HUES48 (cell line): ENCODE results near the gene STX3.
"Not testable (repeated sequence)": the region's sequence is repeated elsewhere in the genome, so short reads cannot be mapped to it uniquely, and the experiment has no call there.

Source experiments
- H3K27ac ChIP-seq: one replicate; pipeline ENCODE4 v1.7.0; 2013; ENCODE audit warnings: low read depth, low read length, inconsistent platforms
- H3K27me3 ChIP-seq: 2 replicates; pipeline ENCODE4 v1.6.1; 2013; ENCODE audit warnings: mild to moderate bottlenecking, low read length; ENCODE audit not compliant: control insufficient read depth, insufficient read depth
- H3K36me3 ChIP-seq: 2 replicates; pipeline ENCODE4 v1.6.1; 2013; ENCODE audit warnings: low read length; ENCODE audit not compliant: control insufficient read depth, insufficient read depth
- H3K4me1 ChIP-seq: 2 replicates; pipeline ENCODE4 v1.6.1; 2013; ENCODE audit warnings: mild to moderate bottlenecking, low read length; ENCODE audit not compliant: control insufficient read depth, insufficient read depth
- H3K4me3 ChIP-seq: 2 replicates; pipeline ENCODE4 v1.5.1; 2013; ENCODE audit warnings: mild to moderate bottlenecking, low read depth, low read length
- H3K9ac ChIP-seq: 2 replicates; pipeline ENCODE4 v1.6.1; 2013; ENCODE audit warnings: mild to moderate bottlenecking, low read depth, low read length, moderate library complexity
- H3K9me3 ChIP-seq: 2 replicates; pipeline ENCODE4 v1.6.1; 2013; ENCODE audit warnings: low read length; ENCODE audit not compliant: control insufficient read depth, insufficient read depth

STX3 gene

GRCh38 chr11:59771605-59772004, 16.4 kb downstream of the STX3 start:
- H3K9me3 ChIP-seq: no peaks in the 10 kb centered on the region
- no peak overlapping the region for H3K4me3 ChIP-seq
- H3K36me3 ChIP-seq: peaks cover 35% of the 10 kb centered on the region
- H3K4me1 ChIP-seq: 0 out of 2 replicates have a peak, but pooled peaks cover 5% of the 10 kb centered on the region
- H3K27ac ChIP-seq: no peak overlapping the region
- no peaks in the 10 kb centered on the region for H3K27me3 ChIP-seq
- H3K9ac ChIP-seq: no peak overlapping the region

DNA sequence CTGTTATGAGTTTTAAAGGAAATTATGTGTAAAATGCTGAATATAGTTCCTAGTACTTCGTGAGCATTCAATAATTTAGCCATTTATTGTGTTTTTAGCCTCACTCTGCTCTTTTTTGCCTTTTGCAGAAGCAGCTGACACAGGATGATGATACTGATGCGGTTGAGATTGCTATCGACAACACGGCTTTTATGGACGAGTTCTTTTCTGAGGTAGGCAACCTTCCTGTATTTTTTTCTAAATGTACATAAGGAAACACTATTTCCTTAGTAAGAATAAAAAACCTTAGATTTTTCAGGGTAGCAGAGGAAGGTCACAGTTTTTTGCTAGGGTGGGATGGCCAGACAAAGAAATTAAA, 17.9 kb downstream of the STX3 start:
- Histone ChIP-seq H3K27ac (no peak overlapping the region), H3K9me3 (no peaks in the 10 kb centered on the region), H3K4me3 (no peak overlapping the region), H3K9ac (no peak overlapping the region), H3K36me3 (peaks cover 40% of the 10 kb centered on the region), H3K27me3 (no peaks in the 10 kb centered on the region), H3K4me1 (0 out of 2 replicates have a peak, but pooled peaks cover 5% of the 10 kb centered on the region)

DNA sequence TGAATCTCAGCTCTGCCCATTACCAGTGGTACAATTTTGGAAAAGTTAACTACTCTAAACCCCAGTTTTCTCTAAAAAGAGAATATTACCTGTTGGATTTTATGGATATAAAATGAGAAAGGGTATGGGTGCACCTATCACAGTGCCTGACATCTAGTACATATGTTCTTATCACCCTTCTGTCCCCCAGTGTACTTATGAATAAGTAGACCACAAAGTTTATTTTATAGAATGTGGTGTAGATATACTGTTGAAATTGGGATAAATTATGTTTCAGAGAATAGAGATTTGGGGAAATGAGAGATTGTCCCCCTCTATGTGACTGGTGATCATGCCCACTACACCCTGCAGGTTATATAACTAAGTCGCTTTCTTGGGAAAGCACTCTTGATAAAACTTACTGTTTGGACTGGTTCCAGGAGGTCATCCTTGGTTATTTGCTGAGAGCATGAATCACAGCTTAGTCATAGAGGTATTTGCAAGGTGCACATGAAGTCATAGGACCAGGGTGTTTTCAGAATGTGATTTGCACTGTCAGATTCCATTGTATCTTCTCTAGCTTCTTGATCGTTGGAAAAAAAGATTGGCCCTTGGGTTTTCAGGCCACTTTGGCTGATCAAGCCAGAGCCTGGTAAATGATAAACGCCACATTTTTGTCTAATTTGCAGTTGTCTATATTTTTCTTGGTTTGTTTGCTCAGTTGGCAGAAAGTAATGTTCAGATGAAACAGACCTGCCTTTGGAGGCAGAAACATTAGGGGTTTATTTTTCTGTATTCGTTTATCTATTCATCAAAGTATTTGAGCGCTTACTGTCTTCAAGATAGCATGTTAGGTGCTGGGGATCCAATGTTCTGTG, 21.3 kb downstream of the STX3 start:
- peak overlapping the region; percentile 35 for H3K27ac ChIP-seq
- H3K27me3 ChIP-seq: no peaks in the 10 kb centered on the region
- H3K9ac ChIP-seq: no peak overlapping the region
- H3K9me3 ChIP-seq: no peaks in the 10 kb centered on the region
- 0 out of 2 replicates have a peak, but pooled peaks cover 5% of the 10 kb centered on the region for H3K4me1 ChIP-seq
- H3K4me3 ChIP-seq: no peak overlapping the region
- peaks cover 51% of the 10 kb centered on the region for H3K36me3 ChIP-seq

GRCh38 chr11:59777104-59777503, 21.9 kb downstream of the STX3 start:
- H3K9ac ChIP-seq: no peak overlapping the region
- H3K27me3 ChIP-seq: no peaks in the 10 kb centered on the region
- H3K4me1 ChIP-seq: 0 out of 2 replicates have a peak, but pooled peaks cover under 1% of the 10 kb centered on the region
- H3K27ac ChIP-seq: peak overlapping the region; percentile 12
- no peaks in the 10 kb centered on the region for H3K9me3 ChIP-seq
- H3K36me3 ChIP-seq: peaks cover 54% of the 10 kb centered on the region
- no peak overlapping the region for H3K4me3 ChIP-seq

DNA sequence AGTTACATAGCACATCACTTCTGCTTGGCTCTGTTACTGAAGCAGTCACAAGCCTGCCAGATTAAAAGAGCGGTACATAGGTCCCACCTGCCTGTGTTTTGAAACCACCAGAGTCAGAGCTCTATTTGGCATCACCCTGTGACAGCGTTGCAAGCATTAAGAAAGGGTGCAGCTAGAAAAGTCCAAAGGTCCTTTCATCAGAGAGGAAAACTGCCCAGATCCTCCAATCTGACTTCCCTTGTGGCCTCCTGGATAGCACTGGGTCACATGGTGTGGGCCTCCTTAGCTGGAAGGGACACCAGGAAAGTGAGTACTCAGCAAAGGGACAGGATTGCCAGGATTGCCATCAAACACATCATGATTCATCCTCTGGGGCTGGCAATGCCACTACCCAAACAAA, 22.9 kb downstream of the STX3 start:
- Histone ChIP-seq H3K9me3 (no peaks in the 10 kb centered on the region), H3K4me1 (no peaks in the 10 kb centered on the region), H3K36me3 (peaks cover 55% of the 10 kb centered on the region), H3K4me3 (no peak overlapping the region), H3K27me3 (no peaks in the 10 kb centered on the region), H3K27ac (no peak overlapping the region), H3K9ac (no peak overlapping the region)

GRCh38 chr11:59779487-59779886, 24.3 kb downstream of the STX3 start:
- H3K27me3 ChIP-seq: no peaks in the 10 kb centered on the region
- no peak overlapping the region for H3K4me3 ChIP-seq
- H3K36me3 ChIP-seq: peaks cover 45% of the 10 kb centered on the region
- H3K4me1 ChIP-seq: no peaks in the 10 kb centered on the region
- H3K27ac ChIP-seq: no peak overlapping the region
- H3K9ac ChIP-seq: no peak overlapping the region
- no peaks in the 10 kb centered on the region for H3K9me3 ChIP-seq

- H3K27me3 ChIP-seq: no peaks in the 10 kb centered on the region
- H3K36me3 ChIP-seq: peaks cover 27% of the 10 kb centered on the region
- H3K4me1 ChIP-seq: no peaks in the 10 kb centered on the region
- no peak overlapping the region for H3K27ac ChIP-seq
- no peak overlapping the region for H3K4me3 ChIP-seq
- H3K9me3 ChIP-seq: no peaks in the 10 kb centered on the region
- no peak overlapping the region for H3K9ac ChIP-seq
These were observed 26.9 kb downstream of the STX3 start for GRCh38 chr11:59782080-59782479.

DNA sequence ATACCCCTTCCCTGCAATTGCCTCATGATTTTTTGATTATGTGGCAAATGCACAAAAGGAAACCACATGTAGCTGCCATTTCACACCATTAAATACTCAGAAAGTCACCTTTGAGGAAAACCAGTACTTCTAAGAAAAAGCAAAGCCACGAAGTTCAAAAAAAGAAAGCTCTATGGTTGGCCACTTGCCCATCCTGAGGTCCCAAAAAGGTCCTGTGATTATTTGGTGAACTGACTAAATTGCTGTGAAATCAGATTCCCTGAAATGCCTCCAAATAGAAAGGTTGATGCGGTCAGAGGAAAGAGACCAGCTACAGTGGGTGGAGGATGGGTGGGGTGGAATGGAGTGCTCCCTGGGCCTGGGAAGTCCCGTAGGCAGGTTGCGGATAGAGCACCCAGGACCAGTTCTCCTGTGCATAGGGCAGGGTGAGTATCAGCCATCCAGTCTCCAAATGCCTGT, 28.5 kb downstream of the STX3 start:
- H3K36me3 ChIP-seq: peaks cover 42% of the 10 kb centered on the region
- no peak overlapping the region for H3K27ac ChIP-seq
- no peaks in the 10 kb centered on the region for H3K9me3 ChIP-seq
- H3K9ac ChIP-seq: no peak overlapping the region
- no peaks in the 10 kb centered on the region for H3K27me3 ChIP-seq
- H3K4me1 ChIP-seq: no peaks in the 10 kb centered on the region
- no peak overlapping the region for H3K4me3 ChIP-seq

DNA sequence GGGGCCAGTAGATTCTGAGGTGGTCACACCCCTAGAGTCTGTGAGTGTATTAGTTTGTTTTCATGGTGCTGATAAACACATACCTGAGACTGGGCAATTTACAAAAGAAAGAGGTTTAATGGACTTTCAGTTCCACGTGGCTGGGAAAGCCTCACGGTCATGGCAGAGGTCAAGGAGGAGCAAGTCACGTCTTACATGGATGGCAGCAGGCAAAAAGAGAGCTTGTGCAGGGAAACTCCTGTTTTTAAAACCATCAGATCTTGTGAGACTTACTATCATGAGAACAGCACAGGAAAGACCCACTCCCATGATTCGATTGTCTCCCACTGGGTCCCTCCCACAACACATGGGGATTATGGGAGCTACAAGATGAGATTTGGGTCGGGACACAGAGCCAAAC, 29.3 kb downstream of the STX3 start:
- not testable (repeated sequence) for H3K27me3 ChIP-seq, H3K9me3 ChIP-seq, H3K9ac ChIP-seq, H3K27ac ChIP-seq, H3K4me1 ChIP-seq, H3K4me3 ChIP-seq
- H3K36me3 ChIP-seq: peaks cover 50% of the 10 kb centered on the region

GRCh38 chr11:59785818-59786217, 30.6 kb downstream of the STX3 start:
- Histone ChIP-seq H3K27me3 (no peaks in the 10 kb centered on the region), H3K27ac (no peak overlapping the region), H3K36me3 (peaks cover 53% of the 10 kb centered on the region), H3K4me1 (no peaks in the 10 kb centered on the region), H3K9ac (no peak overlapping the region), H3K9me3 (no peaks in the 10 kb centered on the region), H3K4me3 (no peak overlapping the region)

DNA sequence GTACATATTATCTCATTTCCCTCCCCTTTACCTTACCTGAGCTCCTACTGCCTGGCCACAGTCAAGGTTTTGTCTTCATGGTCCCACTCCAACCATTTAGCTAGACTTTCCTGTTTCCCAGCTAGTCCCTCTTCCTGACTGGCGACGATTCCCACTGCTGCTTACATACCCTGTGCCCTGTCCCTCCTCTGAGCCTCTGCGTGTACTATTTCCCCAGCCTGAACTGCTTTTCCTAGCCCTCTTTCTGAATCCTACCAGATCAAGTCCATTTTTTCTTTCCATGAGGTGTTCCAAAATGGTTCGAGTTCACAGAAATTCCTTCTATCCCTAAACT, 32.0 kb downstream of the STX3 start:
- Histone ChIP-seq H3K27ac (no peak overlapping the region), H3K9me3 (no peaks in the 10 kb centered on the region), H3K4me3 (no peak overlapping the region), H3K4me1 (no peaks in the 10 kb centered on the region), H3K27me3 (no peaks in the 10 kb centered on the region), H3K9ac (no peak overlapping the region), H3K36me3 (peaks cover 61% of the 10 kb centered on the region)
